Esophagus muscularis mucosa (tissue), 4 donors: ENCODE data around the gene MITF. TPM values are rescaled to one million over a fixed set of nuclear protein-coding genes. Genes with fewer than 3 reads are reported as not detected.

Experiments
- DNase-seq: peaks from one replicate; pipeline ENCODE4 v3.0.0-alpha.2; 2017; ENCODE audit errors: extremely low spot score
- H3K27ac ChIP-seq, 4 donors: fragments of 200-600 bp; sonication (generic); replicated peaks in 1 of 4; 1 replicate in 3 of 4; 2 replicates in 1 of 4; pipeline ENCODE4 v1.5.1; 2016 to 2019; ENCODE audit warnings: mild to moderate bottlenecking in 1 of 4
- H3K27me3 ChIP-seq, 4 donors: fragments of 200-600 bp; sonication (generic); one replicate each; pipeline versions ENCODE4 v1.5.1 to v1.6.0; 2016 to 2019
- H3K36me3 ChIP-seq, 4 donors: fragments of 200-600 bp; sonication (generic); one replicate each; pipeline ENCODE4 v1.5.1; 2016 to 2019
- H3K4me1 ChIP-seq, 4 donors: fragments of 200-600 bp; sonication (generic); one replicate each; pipeline ENCODE4 v1.5.1; 2016 to 2019
- H3K4me3 ChIP-seq, 4 donors: fragments of 200-600 bp; sonication (generic); 1 replicate in 2 of 4; 2 replicates in 2 of 4; pipeline ENCODE4 v1.5.1; 2016 to 2019; ENCODE audit warnings: mild to moderate bottlenecking in 4 of 4, moderate library complexity in 1 of 4
- H3K9me3 ChIP-seq, 4 donors: fragments of 200-600 bp; sonication (generic); 1 replicate in 3 of 4; 2 replicates in 1 of 4; pipeline ENCODE4 v1.5.1; 2016 to 2019
- CTCF ChIP-seq, 3 experiments: fragments of 200-600 bp in 2 of 3; fragments of 450-650 bp in 1 of 3; sonication (generic) in 2 of 3; IDR thresholded peaks; one replicate each; pipeline ENCODE4 v1.5.1; 2017 to 2019; ENCODE audit warnings: antibody characterized with exemption in 3 of 3, mild to moderate bottlenecking in 2 of 3, moderate library complexity in 1 of 3
- EP300 ChIP-seq: sonication (generic); formaldehyde crosslinking; IDR thresholded peaks from one replicate; pipeline ENCODE4 v1.6.1; 2017; ENCODE audit warnings: antibody characterized with exemption
- POLR2A ChIP-seq: fragments of 450-650 bp; IDR thresholded peaks from one replicate; pipeline ENCODE4 v1.6.1; 2017; ENCODE audit warnings: antibody characterized with exemption, moderate library complexity, mild to moderate bottlenecking, low read depth
- POLR2AphosphoS5 ChIP-seq, 2 donors: sonication (generic); formaldehyde crosslinking; IDR thresholded peaks; one replicate each; pipeline ENCODE4 v1.6.1; 2017; ENCODE audit warnings: antibody characterized with exemption in 2 of 2
- WGBS: methylation state at CpG from one replicate; pipeline ENCODE4 v1.1.5; 2018; 5-methylcytosine and 5-hydroxymethylcytosine counted together
- intact Hi-C: fragments of 100-400 bp; cut with DNase I; formaldehyde crosslinking; loops from one replicate; pipeline ENCODE4 v1.15.1; 2023
- total RNA-seq, 4 donors: library from RNA; depleted of rRNA; stranded (reverse); fragments of >200 nt; gene quantifications; one replicate each; pipeline versions ENCODE4 v1.1.0 to v1.2.1, GENCODE V29; 2016

The MITF gene
- total RNA-seq, 4 donors from 2014 or later, result 68.1 to 141 (median 81.2) TPM

GRCh38 chr3:69761896-69762767, 22.9 kb downstream of the MITF start:
- Histone ChIP-seq H3K27ac (peak overlapping the region; percentile 76 to 81 (median 78)), H3K4me3 (no peak overlapping the region), H3K9me3 (no peaks in the 10 kb centered on the region), H3K27me3 (no peaks in the 10 kb centered on the region), H3K4me1 (peaks cover 67 to 98% (median 87%) of the 10 kb centered on the region in 4 donors), H3K36me3 (no peaks in the 10 kb centered on the region)
- no peak for TF ChIP-seq CTCF (IDR thresholded peaks at IDR 0.05)
- TF ChIP-seq POLR2A, result no peak
- no peak for TF ChIP-seq EP300
- TF ChIP-seq POLR2AphosphoS5 (IDR thresholded peaks at IDR 0.05), result peak in 1 of 2 donors; percentile 51
- DNase-seq, result peak; percentile 72
- intact Hi-C loops, result no loop called here
- 64% methylated on average over 2 of the region's 2 CpGs for WGBS

GRCh38 chr3:69762768-69763229, 23.5 kb downstream of the MITF start:
- H3K27ac ChIP-seq, result peak overlapping the region; percentile 76 to 81 (median 78)
- 57% methylated on average over 1 of the region's 1 CpG for WGBS
- no peaks in the 10 kb centered on the region for H3K9me3 ChIP-seq
- H3K36me3 ChIP-seq, result no peaks in the 10 kb centered on the region
- peaks cover 68 to 98% (median 87%) of the 10 kb centered on the region in 4 donors for H3K4me1 ChIP-seq
- DNase-seq, result no peak
- no peaks in the 10 kb centered on the region for H3K27me3 ChIP-seq
- H3K4me3 ChIP-seq, result peak overlapping the region in 1 of 4 donors; percentile 42
- no peak for TF ChIP-seq POLR2AphosphoS5 (IDR thresholded peaks at IDR 0.05)
- no peak for TF ChIP-seq POLR2A
- no peak for TF ChIP-seq EP300
- TF ChIP-seq CTCF (IDR thresholded peaks at IDR 0.05), result no peak
- intact Hi-C loops, result no loop called here

GRCh38 chr3:69763458-69763857, 24.2 kb downstream of the MITF start:
- H3K36me3 ChIP-seq, result no peaks in the 10 kb centered on the region
- intact Hi-C loops, result no loop called here
- 48% methylated on average over 8 of the region's 8 CpGs for WGBS
- H3K4me1 ChIP-seq, result peaks cover 68 to 98% (median 87%) of the 10 kb centered on the region in 4 donors
- H3K4me3 ChIP-seq, result peak overlapping the region; percentile 28 to 48 (median 40)
- no peaks in the 10 kb centered on the region for H3K27me3 ChIP-seq
- H3K27ac ChIP-seq, result peak overlapping the region; percentile 76 to 81 (median 78)
- no peak for DNase-seq
- no peaks in the 10 kb centered on the region for H3K9me3 ChIP-seq
- TF ChIP-seq EP300 (peak; percentile 80), POLR2A (no peak), CTCF (IDR thresholded peaks at IDR 0.05) (no peak), POLR2AphosphoS5 (IDR thresholded peaks at IDR 0.05) (peak; percentile 63 to 77)

DNA sequence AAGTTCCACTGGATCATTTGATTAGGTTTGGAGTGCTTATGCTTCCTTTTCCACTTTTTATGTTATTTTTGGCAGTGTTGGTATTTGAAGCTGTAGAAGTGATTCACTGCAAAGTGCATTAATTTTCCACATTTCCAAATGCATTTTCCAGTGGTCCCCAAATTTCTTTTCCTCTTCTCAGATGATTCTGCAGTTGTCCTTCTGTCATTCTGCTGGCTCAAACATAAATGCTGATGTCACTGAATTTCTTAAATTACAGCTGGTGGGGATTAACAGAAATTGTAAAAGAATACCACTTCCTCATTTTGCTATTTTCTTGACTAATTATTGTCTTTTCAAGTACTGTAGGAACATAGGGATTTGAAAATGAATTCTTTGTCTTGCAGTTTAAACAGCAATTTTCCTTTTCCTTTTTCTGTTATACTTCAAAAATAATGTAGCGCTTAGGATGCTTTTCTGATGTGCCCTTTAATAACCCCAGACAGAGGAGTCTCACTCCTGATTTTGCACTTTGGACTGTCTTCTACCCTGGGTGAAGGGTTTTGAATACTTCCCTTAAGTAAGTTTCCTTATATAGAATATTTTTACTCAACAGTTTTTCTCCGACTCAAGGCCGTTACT, 25.0 kb downstream of the MITF start:
- TF ChIP-seq POLR2A, result no peak
- TF ChIP-seq POLR2AphosphoS5 (IDR thresholded peaks at IDR 0.05), result no peak
- H3K4me3 ChIP-seq, result peak overlapping the region; percentile 28 to 48 (median 40)

DNA sequence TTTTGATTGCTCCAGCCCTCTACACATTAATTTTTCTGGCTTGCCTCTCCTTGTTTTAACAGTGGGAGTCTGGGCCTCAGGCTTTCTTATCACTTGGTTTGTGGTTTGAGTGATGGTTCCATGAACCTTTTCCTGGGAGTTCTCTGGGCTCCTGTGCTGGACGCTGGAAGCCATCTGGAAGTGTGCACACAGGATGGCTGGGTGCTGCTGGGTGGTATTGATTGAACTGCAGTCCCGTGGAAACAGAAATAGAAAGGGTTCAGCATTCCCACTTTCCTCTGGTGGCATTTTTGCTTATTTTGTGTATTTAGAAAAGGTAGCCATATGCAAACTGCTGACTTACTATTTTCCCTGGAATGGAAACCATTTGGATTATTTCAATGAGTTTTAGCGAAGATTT, 25.6 kb downstream of the MITF start:
- intact Hi-C loops, result no loop called here
- TF ChIP-seq EP300, result no peak
- no peak for TF ChIP-seq CTCF (IDR thresholded peaks at IDR 0.05)
- TF ChIP-seq POLR2AphosphoS5 (IDR thresholded peaks at IDR 0.05), result no peak
- no peak for TF ChIP-seq POLR2A

More for the DNA sequence above, 25.0 kb downstream of the MITF start:
- H3K27ac ChIP-seq, result peak overlapping the region; percentile 76 to 81 (median 78)
- intact Hi-C loops, result no loop called here
- H3K4me1 ChIP-seq, result peaks cover 67 to 98% (median 89%) of the 10 kb centered on the region in 4 donors
- WGBS, result 32% methylated on average over 3 of the region's 3 CpGs
- no peak for DNase-seq
- no peaks in the 10 kb centered on the region for H3K36me3 ChIP-seq
- no peaks in the 10 kb centered on the region for H3K27me3 ChIP-seq
- H3K9me3 ChIP-seq, result no peaks in the 10 kb centered on the region

More for the DNA sequence above, 25.6 kb downstream of the MITF start:
- H3K9me3 ChIP-seq, result no peaks in the 10 kb centered on the region
- WGBS, result 46% methylated on average over 3 of the region's 3 CpGs
- DNase-seq, result no peak
- no peaks in the 10 kb centered on the region for H3K36me3 ChIP-seq
- H3K27ac ChIP-seq, result peak overlapping the region; percentile 76 to 81 (median 78)
- H3K27me3 ChIP-seq, result no peaks in the 10 kb centered on the region
- peak overlapping the region; percentile 28 to 48 (median 40) for H3K4me3 ChIP-seq
- peaks cover 64 to 98% (median 95%) of the 10 kb centered on the region in 4 donors for H3K4me1 ChIP-seq
